Neural cell (in vitro differentiated cells): ENCODE data around the gene PHACTR1.

ENCODE experiments used
- CTCF ChIP-seq: fragments of 450-650 bp; IDR thresholded peaks from 2 replicates; pipeline ENCODE4 v1.5.1; 2014; ENCODE audit warnings: antibody characterized with exemption, mild to moderate bottlenecking, moderate library complexity; ENCODE audit not compliant: poor library complexity, severe bottlenecking
- EP300 ChIP-seq: fragments of 450-650 bp; conservative IDR thresholded peaks from 2 replicates; pipeline ENCODE4 v1.6.1; 2014; ENCODE audit warnings: antibody characterized with exemption, mild to moderate bottlenecking, moderate library complexity; ENCODE audit not compliant: poor library complexity, severe bottlenecking
- POLR2AphosphoS5 ChIP-seq: IDR thresholded peaks from 2 replicates; pipeline ENCODE4 v1.6.1; 2012

GRCh38 chr6:12851123-12851695, 134.6 kb downstream of the PHACTR1 start:
- no peak for TF ChIP-seq CTCF
- no peak for TF ChIP-seq EP300
- no peak for TF ChIP-seq POLR2AphosphoS5
